ENCODE results near the gene ITGB4.
A peak's percentile ranks its signal among the peaks of the same experiment; 100 is the strongest.

The ITGB4 gene

DNA sequence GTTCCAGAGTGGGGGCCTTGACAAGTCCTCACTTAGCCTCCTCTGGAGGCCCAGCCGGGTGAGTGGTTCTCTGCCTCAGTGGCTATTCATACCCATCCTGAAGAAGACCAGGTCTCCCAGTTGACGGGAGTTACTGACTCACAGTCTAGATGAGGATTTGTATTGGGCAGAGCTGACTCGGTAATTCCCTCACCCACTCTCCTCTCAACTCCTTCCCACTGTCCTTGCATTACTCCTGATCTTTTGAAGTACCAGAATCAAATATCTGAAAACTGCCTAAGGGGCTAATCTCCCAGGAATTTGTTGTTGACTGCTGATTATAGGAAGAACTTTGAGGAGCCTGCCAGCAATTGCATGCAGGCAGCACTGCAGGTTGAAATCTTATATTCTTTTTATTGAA, 40.0 kb upstream of the ITGB4 start:
- TF ChIP-seq, protein P1, sequence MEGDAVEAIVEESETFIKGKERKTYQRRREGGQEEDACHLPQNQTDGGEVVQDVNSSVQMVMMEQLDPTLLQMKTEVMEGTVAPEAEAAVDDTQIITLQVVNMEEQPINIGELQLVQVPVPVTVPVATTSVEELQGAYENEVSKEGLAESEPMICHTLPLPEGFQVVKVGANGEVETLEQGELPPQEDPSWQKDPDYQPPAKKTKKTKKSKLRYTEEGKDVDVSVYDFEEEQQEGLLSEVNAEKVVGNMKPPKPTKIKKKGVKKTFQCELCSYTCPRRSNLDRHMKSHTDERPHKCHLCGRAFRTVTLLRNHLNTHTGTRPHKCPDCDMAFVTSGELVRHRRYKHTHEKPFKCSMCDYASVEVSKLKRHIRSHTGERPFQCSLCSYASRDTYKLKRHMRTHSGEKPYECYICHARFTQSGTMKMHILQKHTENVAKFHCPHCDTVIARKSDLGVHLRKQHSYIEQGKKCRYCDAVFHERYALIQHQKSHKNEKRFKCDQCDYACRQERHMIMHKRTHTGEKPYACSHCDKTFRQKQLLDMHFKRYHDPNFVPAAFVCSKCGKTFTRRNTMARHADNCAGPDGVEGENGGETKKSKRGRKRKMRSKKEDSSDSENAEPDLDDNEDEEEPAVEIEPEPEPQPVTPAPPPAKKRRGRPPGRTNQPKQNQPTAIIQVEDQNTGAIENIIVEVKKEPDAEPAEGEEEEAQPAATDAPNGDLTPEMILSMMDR (IDR thresholded peaks at IDR 0.05; ENCODE audit: low read depth, low read length, missing control alignments) = no peak
- DNase-seq (ENCODE audit: extremely low read depth, low read depth) = peak; percentile 82
- H3K4me3 ChIP-seq (replicated peaks; ENCODE audit: low read depth, low read length) = no peak overlapping the region

DNA sequence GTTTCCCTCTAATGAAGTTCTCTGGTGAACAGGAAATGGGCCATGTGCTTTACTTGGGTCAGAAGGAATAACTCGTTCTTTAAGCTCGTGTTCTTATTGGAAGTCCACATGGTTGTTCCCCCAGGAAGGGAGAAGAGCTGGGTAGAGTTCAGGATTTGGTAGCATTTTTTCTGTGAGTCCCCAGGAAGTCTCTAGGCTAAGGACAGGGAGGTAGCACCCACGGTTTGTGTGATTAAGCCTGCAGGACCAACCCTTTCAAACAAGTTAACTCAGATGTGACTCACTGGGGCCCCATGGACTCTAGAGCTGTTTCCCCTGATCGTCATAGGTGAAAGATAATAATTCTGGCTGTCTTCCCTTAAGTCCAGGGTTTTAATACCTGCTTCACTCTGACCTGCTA, 37.7 kb upstream of the ITGB4 start:
- no peak for DNase-seq (ENCODE audit: extremely low read depth, low read depth)
- H3K4me3 ChIP-seq (replicated peaks; ENCODE audit: low read depth, low read length) = no peak overlapping the region
- TF ChIP-seq, protein P1 (IDR thresholded peaks at IDR 0.05; ENCODE audit: low read depth, low read length, missing control alignments) = no peak

DNA sequence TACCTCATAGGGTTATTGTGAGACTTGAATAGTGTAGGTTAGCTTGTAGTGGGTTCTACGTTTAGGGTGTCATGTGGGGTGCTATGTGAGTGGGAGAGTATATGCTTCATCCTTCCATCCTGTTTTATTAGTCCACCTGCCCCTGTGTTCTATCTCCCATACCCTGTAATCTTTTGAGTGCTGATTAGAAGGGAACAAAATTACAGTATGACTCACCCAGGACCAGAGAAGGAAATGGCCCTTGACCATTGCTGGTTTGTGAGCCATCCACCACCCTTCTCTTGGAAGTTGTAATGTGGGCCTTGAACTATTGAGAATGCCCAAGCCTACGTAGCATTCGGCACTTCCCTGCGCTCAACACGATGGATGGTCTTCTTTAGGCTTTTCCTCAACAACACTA, 37.0 kb upstream of the ITGB4 start:
- no peak for DNase-seq (ENCODE audit: extremely low read depth, low read depth)
- TF ChIP-seq, protein P1 (IDR thresholded peaks at IDR 0.05; ENCODE audit: low read depth, low read length, missing control alignments) = no peak
- H3K4me3 ChIP-seq (replicated peaks; ENCODE audit: low read depth, low read length) = no peak overlapping the region

DNA sequence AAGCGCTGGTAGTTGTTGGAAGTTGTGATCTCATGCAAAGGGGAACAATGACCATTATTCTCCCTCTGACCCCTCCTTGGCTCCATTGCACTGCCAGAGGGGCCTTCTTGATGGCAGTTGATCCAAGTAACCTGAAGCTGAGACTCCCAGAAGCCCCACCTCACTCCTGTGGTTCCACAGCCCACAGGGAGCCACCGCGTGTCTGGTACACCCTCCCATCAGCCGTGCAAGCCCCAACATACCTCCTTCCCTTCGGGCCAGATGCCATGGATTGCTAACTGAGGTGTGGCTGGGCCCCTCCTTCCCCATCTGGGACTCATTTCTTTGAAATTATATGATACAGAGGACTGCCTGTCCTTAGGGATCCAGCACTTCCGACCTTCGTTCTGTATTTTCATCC, 36.3 kb upstream of the ITGB4 start:
- H3K4me3 ChIP-seq (replicated peaks; ENCODE audit: low read depth, low read length) = no peak overlapping the region
- TF ChIP-seq, protein P1 (IDR thresholded peaks at IDR 0.05; ENCODE audit: low read depth, low read length, missing control alignments) = no peak
- DNase-seq (ENCODE audit: extremely low read depth, low read depth) = no peak

DNA sequence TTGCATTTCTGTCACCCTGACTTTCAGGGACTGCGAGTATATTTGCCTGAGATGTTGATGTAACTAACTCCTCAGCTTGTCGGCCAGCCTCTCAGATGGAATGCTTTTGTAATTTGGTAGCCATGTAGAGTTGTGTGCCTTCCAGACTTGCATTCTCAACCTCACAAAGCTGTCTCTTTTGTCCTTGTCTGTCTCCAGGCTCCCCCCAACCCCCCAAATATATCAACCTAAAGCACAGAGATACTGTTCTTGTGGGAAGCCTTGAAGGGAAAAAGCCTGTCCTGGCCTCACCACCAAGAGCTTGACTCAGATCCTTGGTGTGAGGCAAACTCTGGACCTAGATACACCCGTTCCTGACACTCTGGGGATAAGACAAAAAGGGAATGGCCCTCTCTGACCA, 35.8 kb upstream of the ITGB4 start:
- no peak for DNase-seq (ENCODE audit: extremely low read depth, low read depth)
- TF ChIP-seq, protein P1 (IDR thresholded peaks at IDR 0.05; ENCODE audit: low read depth, low read length, missing control alignments) = no peak
- no peak overlapping the region for H3K4me3 ChIP-seq (replicated peaks; ENCODE audit: low read depth, low read length)

DNA sequence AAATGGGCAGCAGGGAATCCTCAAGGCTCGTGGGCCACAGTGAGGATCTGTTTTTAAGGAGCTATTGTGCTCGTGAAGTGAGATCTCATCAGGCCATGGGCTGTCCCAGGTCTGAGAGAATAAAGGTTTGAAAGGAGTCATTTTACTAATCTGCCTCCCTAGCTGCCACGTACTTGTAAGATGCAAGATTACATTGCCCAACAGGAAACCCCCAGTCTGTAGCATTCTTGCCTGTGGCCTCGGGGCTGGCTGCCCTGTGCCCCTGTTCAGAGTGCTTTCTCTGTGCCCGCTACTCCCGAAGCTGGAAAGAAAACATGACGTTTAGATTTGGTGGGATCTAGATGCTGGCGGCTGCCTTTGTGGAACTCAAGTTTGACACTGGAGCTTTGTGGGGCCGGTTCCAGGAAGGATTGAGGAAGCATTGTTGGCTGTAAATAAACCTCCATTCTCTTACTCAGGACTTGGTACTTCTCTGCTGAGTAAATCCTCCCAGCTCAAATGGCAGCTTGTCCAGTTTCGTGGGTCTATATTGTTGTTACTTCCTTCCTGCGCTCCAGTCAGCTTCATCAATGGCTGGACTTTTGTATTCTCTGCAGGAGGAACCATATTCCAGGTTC, 32.9 kb upstream of the ITGB4 start:
- TF ChIP-seq, protein P1 (IDR thresholded peaks at IDR 0.05; ENCODE audit: low read depth, low read length, missing control alignments) = no peak
- no peak overlapping the region for H3K4me3 ChIP-seq (replicated peaks; ENCODE audit: low read depth, low read length)
- no peak for DNase-seq (ENCODE audit: extremely low read depth, low read depth)

DNA sequence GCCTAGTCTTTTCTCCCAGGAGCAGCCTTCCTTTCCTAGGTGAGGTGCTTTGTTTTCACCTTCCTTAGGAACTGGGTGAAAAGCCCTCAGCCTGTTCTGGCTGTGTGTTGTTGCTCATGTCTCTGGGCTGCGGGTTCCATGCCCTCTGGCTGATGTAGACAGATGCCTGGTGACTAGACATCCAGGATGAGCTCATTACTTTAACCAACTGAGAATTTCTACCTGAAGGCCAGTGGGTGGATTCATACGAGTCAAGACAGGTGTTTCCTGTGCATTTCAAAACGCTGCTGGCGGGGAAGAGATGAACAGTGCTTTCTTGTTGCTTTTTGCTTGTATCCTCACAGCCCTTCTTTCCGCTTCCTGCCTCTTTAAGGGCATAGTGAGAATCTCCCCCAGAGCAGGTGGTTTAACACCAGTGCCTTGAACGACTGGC, 31.8 kb upstream of the ITGB4 start:
- TF ChIP-seq, protein P1 (IDR thresholded peaks at IDR 0.05; ENCODE audit: low read depth, low read length, missing control alignments) = no peak
- no peak for DNase-seq (ENCODE audit: extremely low read depth, low read depth)
- no peak overlapping the region for H3K4me3 ChIP-seq (replicated peaks; ENCODE audit: low read depth, low read length)
